ENCODE data around the gene SEC24A. TPM values are rescaled to one million over a fixed set of nuclear protein-coding genes. Genes with fewer than 3 reads are reported as not detected.
"Not testable (repeated sequence)": the region's sequence is repeated elsewhere in the genome, so short reads cannot be mapped to it uniquely, and the experiment has no call there.

The SEC24A gene
- total RNA-seq = 26.3 TPM

GRCh38 chr5:134648425-134649162, at the start of gene SEC24A:
Gene SEC24A, plus strand, starts transcription at chr5:134648785. Its CDS starts 292 bp downstream, at chr5:134649077.
- intact Hi-C loops (cut with DNase I) = no loop called here
- ATAC-seq (peak; percentile 97), DNase-seq (ENCODE audit: low spot score) (peak; percentile 92)

- ATAC-seq; DNase-seq (ENCODE audit: low spot score); intact Hi-C loops (cut with DNase I): not testable (repeated sequence)
These were observed 48.8 kb upstream of the SEC24A start for GRCh38 chr5:134599820-134600219.

GRCh38 chr5:134600600-134600999, 48.0 kb upstream of the SEC24A start:
- no peak for DNase-seq (ENCODE audit: low spot score)
- intact Hi-C loops (cut with DNase I) = no loop called here
- ATAC-seq = no peak

- DNase-seq (ENCODE audit: low spot score) (no peak), ATAC-seq (no peak)
- intact Hi-C loops (cut with DNase I) = no loop called here
These were observed 45.5 kb upstream of the SEC24A start for GRCh38 chr5:134603059-134603458.

GRCh38 chr5:134604908-134605307, 43.7 kb upstream of the SEC24A start:
- ATAC-seq = no peak
- intact Hi-C loops (cut with DNase I) = no loop called here
- DNase-seq (ENCODE audit: low spot score) = no peak

GRCh38 chr5:134606726-134607125, 41.9 kb upstream of the SEC24A start:
- intact Hi-C loops (cut with DNase I) = no loop called here
- ATAC-seq = no peak

GRCh38 chr5:134608555-134608954, 40.0 kb upstream of the SEC24A start:
- intact Hi-C loops (cut with DNase I) = no loop called here
- DNase-seq (ENCODE audit: low spot score) (no peak), ATAC-seq (no peak)

More at GRCh38 chr5:134606726-134607125, 41.9 kb upstream of the SEC24A start:
- DNase-seq (ENCODE audit: low spot score) = no peak

- ATAC-seq = no peak
- no peak for DNase-seq (ENCODE audit: low spot score)
- intact Hi-C loops (cut with DNase I) = no loop called here
These were observed 39.2 kb upstream of the SEC24A start for GRCh38 chr5:134609232-134609851.

GRCh38 chr5:134610725-134611124, 37.9 kb upstream of the SEC24A start:
- intact Hi-C loops (cut with DNase I) = no loop called here
- no peak for ATAC-seq
- DNase-seq (ENCODE audit: low spot score) = no peak

- DNase-seq (ENCODE audit: low spot score) = no peak
- ATAC-seq = no peak
- intact Hi-C loops (cut with DNase I) = no loop called here
These were observed 37.1 kb upstream of the SEC24A start for GRCh38 chr5:134611515-134611914.

- intact Hi-C loops (cut with DNase I) = no loop called here
- ATAC-seq (no peak), DNase-seq (ENCODE audit: low spot score) (no peak)
These were observed 34.0 kb upstream of the SEC24A start for GRCh38 chr5:134614450-134615085.

- intact Hi-C loops (cut with DNase I) = no loop called here
- DNase-seq (ENCODE audit: low spot score) (no peak), ATAC-seq (no peak)
These were observed 28.0 kb upstream of the SEC24A start for GRCh38 chr5:134620634-134621033.

- intact Hi-C loops (cut with DNase I) = no loop called here
- DNase-seq (ENCODE audit: low spot score) (no peak), ATAC-seq (no peak)
These were observed 23.0 kb upstream of the SEC24A start for GRCh38 chr5:134625559-134625958.

GRCh38 chr5:134626369-134627014, 22.1 kb upstream of the SEC24A start:
- intact Hi-C loops (cut with DNase I) = no loop called here
- ATAC-seq (peak; percentile 45), DNase-seq (ENCODE audit: low spot score) (no peak)

GRCh38 chr5:134634227-134634626, 14.4 kb upstream of the SEC24A start:
- DNase-seq (ENCODE audit: low spot score) = no peak
- intact Hi-C loops (cut with DNase I) = no loop called here
- ATAC-seq = no peak

GRCh38 chr5:134635366-134635765, 13.2 kb upstream of the SEC24A start:
- DNase-seq (ENCODE audit: low spot score); intact Hi-C loops (cut with DNase I); ATAC-seq: not testable (repeated sequence)

- ATAC-seq = no peak
- no peak for DNase-seq (ENCODE audit: low spot score)
- intact Hi-C loops (cut with DNase I) = no loop called here
These were observed 11.4 kb upstream of the SEC24A start for GRCh38 chr5:134637116-134637721.

- ATAC-seq (no peak), DNase-seq (ENCODE audit: low spot score) (peak; percentile 2)
- intact Hi-C loops (cut with DNase I) = no loop called here
These were observed 9.8 kb upstream of the SEC24A start for GRCh38 chr5:134638760-134639201.

GRCh38 chr5:134642931-134643530, 5.6 kb upstream of the SEC24A start:
- intact Hi-C loops (cut with DNase I) = no loop called here
- ATAC-seq (no peak), DNase-seq (ENCODE audit: low spot score) (no peak)

Data from sciatic nerve (tissue), 2 donors.